A549 (cell line): Measurements from ENCODE around the gene NDUFB7. TPM values are rescaled to one million over a fixed set of nuclear protein-coding genes. Genes with fewer than 3 reads are reported as not detected.

Experiments
- ATAC-seq, 2 experiments: fragments of 200-7000 bp in 1 of 2; fragments of >200 bp in 1 of 2; cut with Nextera tagmentation in 1 of 2; cut with Tn5 transposase in 1 of 2; 3 replicates each; pipeline versions ENCODE4 v1.8.0 to v1.9.1; 2018 to 2020; ENCODE audit warnings: mild to moderate bottlenecking in 1 of 2, moderate library complexity in 1 of 2
- CTCF ChIA-PET: fragments of 300-600 bp; sonication (Branson Sonifier 250); formaldehyde crosslinking; extraction: SDS; loops from one replicate; lab custom pipeline; 2021; ENCODE audit warnings: antibody characterized with exemption, inconsistent platforms; lab: Yijun Ruan, JAX
- POLR2A ChIA-PET: fragments of 350-600 bp; formaldehyde crosslinking; extraction: SDS; loops from one replicate; lab custom pipeline; 2021; ENCODE audit warnings: antibody characterized with exemption, inconsistent platforms; lab: Yijun Ruan, JAX
- DNase-seq, 2 experiments: peaks; one replicate each; pipeline versions ENCODE4 v3.0.0 to v3.0.0-alpha.2; 2011 to 2016; ENCODE audit warnings: low read depth in 1 of 2, low spot score in 1 of 2
- FAIRE-seq: peaks from 2 replicates; lab custom pipeline; 2011; peaks lifted over from hg19 to GRCh38; lab: Jason Lieb, UNC
- H3K27ac ChIP-seq, 2 experiments: fragments of >200 bp; sonication (Bioruptor Twin); formaldehyde crosslinking; 3 replicates each; pipeline ENCODE4 v1.5.1; 2016 to 2017
- H3K4me1 ChIP-seq: fragments of >200 bp; sonication (Bioruptor Twin); formaldehyde crosslinking; 3 replicates; pipeline ENCODE4 v1.6.1; 2016
- H3K4me2 ChIP-seq: fragments of >200 bp; sonication (Bioruptor Twin); formaldehyde crosslinking; 3 replicates; pipeline ENCODE4 v1.6.1; 2016
- H3K4me3 ChIP-seq: fragments of >200 bp; sonication (Bioruptor Twin); formaldehyde crosslinking; 3 replicates; pipeline ENCODE4 v1.5.1; 2016
- H3K9me3 ChIP-seq: fragments of >200 bp; sonication (Bioruptor Twin); formaldehyde crosslinking; 3 replicates; pipeline ENCODE4 v1.6.1; 2016
- ATOH8 ChIP-seq: fragments of 250-450 bp; sonication (Bioruptor Pico); IDR thresholded peaks from 2 replicates; pipeline ENCODE4 v1.5.0; 2020; ENCODE audit warnings: low read depth, mild to moderate bottlenecking, moderate library complexity
- BHLHE40 ChIP-seq: IDR thresholded peaks from 2 replicates; pipeline ENCODE4 v1.6.1; 2012; ENCODE audit warnings: low read depth, low read length, inconsistent platforms
- CHD2 ChIP-seq: fragments of 150-350 bp; IDR thresholded peaks from 2 replicates; pipeline ENCODE4 v1.6.1; 2014; ENCODE audit warnings: low read length; ENCODE audit not compliant: partially characterized antibody
- E2F6 ChIP-seq: IDR thresholded peaks from 2 replicates; pipeline ENCODE4 v1.6.1; 2012; ENCODE audit warnings: low read depth, borderline replicate concordance
- ELK1 ChIP-seq: fragments of 150-350 bp; IDR thresholded peaks from 2 replicates; pipeline ENCODE4 v1.6.1; 2014; ENCODE audit warnings: low read depth, mild to moderate bottlenecking, low read length
- EP300 ChIP-seq, 2 experiments: fragments of >200 bp; sonication (Bioruptor Twin); formaldehyde crosslinking; IDR thresholded peaks; 2 replicates in 1 of 2; 3 replicates in 1 of 2; pipeline ENCODE4 v1.6.1; 2016 to 2017
- FOSL2 ChIP-seq, 2 experiments: fragments of 450-650 bp in 1 of 2; fragments of >200 bp in 1 of 2; sonication (Bioruptor Twin) in 1 of 2; formaldehyde crosslinking; IDR thresholded peaks; 2 replicates each; pipeline versions ENCODE4 v1.5.0 to v1.6.1; 2016 to 2020; ENCODE audit warnings: mild to moderate bottlenecking in 1 of 2, moderate library complexity in 1 of 2
- FOXS1 ChIP-seq: fragments of 250-450 bp; sonication (Bioruptor Pico); IDR thresholded peaks from 2 replicates; pipeline ENCODE4 v1.5.0; 2020; ENCODE audit warnings: mild to moderate bottlenecking, moderate library complexity
- HES2 ChIP-seq: fragments of >200 bp; sonication (Bioruptor Twin); formaldehyde crosslinking; IDR thresholded peaks from 2 replicates; pipeline ENCODE4 v1.6.1; 2016
- HOXB5 ChIP-seq: fragments of 250-450 bp; sonication (Bioruptor Pico); IDR thresholded peaks from 2 replicates; pipeline ENCODE4 v1.5.0; 2020; ENCODE audit warnings: mild to moderate bottlenecking, moderate library complexity
- JUN ChIP-seq, 2 experiments: fragments of >200 bp; sonication (Bioruptor Twin); formaldehyde crosslinking; IDR thresholded peaks; 2 replicates in 1 of 2; 3 replicates in 1 of 2; pipeline ENCODE4 v1.6.1; 2016 to 2017
- KDM5A ChIP-seq: fragments of 200-600 bp; sonication (generic); IDR thresholded peaks from 2 replicates; pipeline ENCODE4 v1.6.1; 2016; ENCODE audit warnings: antibody characterized with exemption, mild to moderate bottlenecking
- MAFK ChIP-seq: fragments of 450-650 bp; IDR thresholded peaks from 2 replicates; pipeline ENCODE4 v1.6.1; 2014; ENCODE audit not compliant: partially characterized antibody
- NPAS2 ChIP-seq: fragments of 250-450 bp; sonication (Bioruptor Pico); IDR thresholded peaks from 2 replicates; pipeline ENCODE4 v1.8.0; 2022; ENCODE audit warnings: mild to moderate bottlenecking, moderate library complexity, borderline replicate concordance
- POLR2A ChIP-seq: IDR thresholded peaks from 2 replicates; pipeline ENCODE4 v1.6.1; 2012; ENCODE audit warnings: mild to moderate bottlenecking, low read length
- POLR2AphosphoS2 ChIP-seq: conservative IDR thresholded peaks from 2 replicates; pipeline ENCODE4 v1.6.1; 2012; ENCODE audit warnings: low read length, improper control_type of control experiment, inconsistent platforms
- RAD21 ChIP-seq, 2 experiments: fragments of >200 bp in 1 of 2; sonication (Bioruptor Twin) in 1 of 2; formaldehyde crosslinking in 1 of 2; IDR thresholded peaks in 1 of 2; conservative IDR thresholded peaks in 1 of 2; 2 replicates in 1 of 2; 3 replicates in 1 of 2; pipeline ENCODE4 v1.6.1; 2012 to 2018; ENCODE audit warnings: inconsistent platforms in 1 of 2
- RCOR1 ChIP-seq: fragments of 150-350 bp; IDR thresholded peaks from 2 replicates; pipeline ENCODE4 v1.6.1; 2014; ENCODE audit warnings: antibody characterized with exemption, low read length, low read depth
- REST ChIP-seq: fragments of 200-600 bp; sonication (generic); IDR thresholded peaks from 2 replicates; pipeline ENCODE4 v1.6.1; 2016; ENCODE audit warnings: antibody characterized with exemption, mild to moderate bottlenecking, moderate library complexity
- RFX5 ChIP-seq: fragments of 450-650 bp; IDR thresholded peaks from 2 replicates; pipeline ENCODE4 v1.7.1; 2014; ENCODE audit warnings: antibody characterized with exemption, mild to moderate bottlenecking, moderate library complexity
- SMC3 ChIP-seq: fragments of >200 bp; sonication (Bioruptor Twin); formaldehyde crosslinking; IDR thresholded peaks from 3 replicates; pipeline ENCODE4 v1.6.1; 2018; ENCODE audit warnings: inconsistent platforms
- TFCP2L1 ChIP-seq: fragments of 250-450 bp; sonication (Bioruptor Pico); IDR thresholded peaks from 2 replicates; pipeline ENCODE4 v1.5.0; 2021; ENCODE audit warnings: mild to moderate bottlenecking
- ZC3H11A ChIP-seq: fragments of 450-650 bp; IDR thresholded peaks from 2 replicates; pipeline ENCODE4 v1.6.1; 2014; ENCODE audit warnings: antibody characterized with exemption, mild to moderate bottlenecking
- ZNF302 ChIP-seq: fragments of 250-450 bp; sonication (Bioruptor Pico); IDR thresholded peaks from 2 replicates; pipeline ENCODE4 v1.9.0; 2021; ENCODE audit warnings: inconsistent platforms, mild to moderate bottlenecking, moderate library complexity
- WGBS: methylation state at CpG from one replicate; pipeline ENCODE4 v1.1.6; 2017; ENCODE audit errors: missing lambda C conversion rate; 5-methylcytosine and 5-hydroxymethylcytosine counted together
- polyA plus RNA-seq, 4 experiments: library from polyadenylated mRNA; depleted of rRNA in 3 of 4; stranded (reverse); fragments of >200 nt; fragmentation: RNase III in 1 of 4; extraction: RNeasy Plus Mini Kit Qiagen cat#74134 plus additional on column Dnase treatment in 1 of 4; gene quantifications; 2 replicates in 3 of 4; 3 replicates in 1 of 4; pipeline ENCODE4 v1.2.3, GENCODE V29; 2011 to 2017

The NDUFB7 gene
- polyA plus RNA-seq, 2 of the 4 experiments (the other 2 are of a cell fraction): 82.3 to 158 TPM

- CTCF ChIA-PET: interaction anchor here (0.5 to 2.4 kb wide), 5 partner anchors 10 to 1853 kb away, joined by 3 to 7 read pairs (median 3); partner anchors contain the start of gene NDUFB7
- no peak for ATAC-seq
- POLR2A ChIA-PET: interaction anchor here (0.6 kb wide), 1 partner anchor 10 kb away, joined by 3 read pairs; the partner anchor contains the start of gene NDUFB7
These were observed 10.0 kb downstream of the NDUFB7 start for GRCh38 chr19:14561847-14562351.

GRCh38 chr19:14561249-14561648, 10.6 kb downstream of the NDUFB7 start:
- Histone ChIP-seq H3K27ac (no peak overlapping the region), H3K9me3 (no peaks in the 10 kb centered on the region), H3K4me2 (no peak overlapping the region)
- ATAC-seq: no peak
- WGBS: 86% methylated on average over 1 of the region's 8 CpGs
- CTCF ChIA-PET: interaction anchor here (1.0 to 1.6 kb wide), 2 partner anchors 13 to 56 kb away, joined by 3 to 7 read pairs; no protein-coding TSS in a partner anchor
- no peak for TF ChIP-seq TFCP2L1 (CRISPR knock-in tag)
- TF ChIP-seq HOXB5: no peak
- no peak for TF ChIP-seq ELK1
- no peak for TF ChIP-seq RFX5
- TF ChIP-seq ZC3H11A: no peak
- TF ChIP-seq MAFK: no peak
- no peak for TF ChIP-seq E2F6
- TF ChIP-seq KDM5A: no peak
- no peak for TF ChIP-seq HES2
- TF ChIP-seq RCOR1: no peak
- TF ChIP-seq FOSL2 (IDR thresholded peaks at IDR 0.05): no peak
- no peak for TF ChIP-seq FOSL2 (CRISPR knock-in tag; IDR thresholded peaks at IDR 0.05)
- TF ChIP-seq JUN (IDR thresholded peaks at IDR 0.05): no peak
- no peak for TF ChIP-seq POLR2A
- TF ChIP-seq ATOH8 (CRISPR knock-in tag): no peak
- TF ChIP-seq RAD21 (conservative IDR thresholded peaks at IDR 0.05 in 1 of 2, IDR thresholded peaks at IDR 0.05 in 1 of 2): no peak
- TF ChIP-seq FOXS1 (CRISPR knock-in tag): no peak
- TF ChIP-seq, all 56 proteins: peak for 0
- POLR2A ChIA-PET: no interaction called here
- FAIRE-seq (no peak), DNase-seq (no peak)
- no peaks in the 10 kb centered on the region for H3K4me1 ChIP-seq
- no peak overlapping the region for H3K4me3 ChIP-seq

More at GRCh38 chr19:14561847-14562351, 10.0 kb downstream of the NDUFB7 start:
- H3K27ac ChIP-seq: no peak overlapping the region
- H3K4me1 ChIP-seq: no peaks in the 10 kb centered on the region
- no peak for TF ChIP-seq ZNF302
- no peak for TF ChIP-seq BHLHE40
- TF ChIP-seq EP300 (IDR thresholded peaks at IDR 0.05): no peak
- TF ChIP-seq CHD2: no peak
- TF ChIP-seq NPAS2 (CRISPR knock-in tag): no peak
- no peak for TF ChIP-seq FOXS1 (CRISPR knock-in tag)
- no peak for TF ChIP-seq SMC3
- TF ChIP-seq KDM5A: no peak
- no peak for TF ChIP-seq POLR2AphosphoS2
- TF ChIP-seq ELK1: no peak
- TF ChIP-seq REST: no peak
- TF ChIP-seq FOSL2 (IDR thresholded peaks at IDR 0.05): no peak
- no peak for TF ChIP-seq FOSL2 (CRISPR knock-in tag; IDR thresholded peaks at IDR 0.05)
- DNase-seq (no peak), FAIRE-seq (no peak)
- no peak overlapping the region for H3K4me2 ChIP-seq
- WGBS: 74% methylated on average over 11 of the region's 22 CpGs
- no peak overlapping the region for H3K4me3 ChIP-seq
- H3K9me3 ChIP-seq: no peaks in the 10 kb centered on the region
